NCI-H2107 treated with DMSO at 0.1 percent for 48 hours (cell line): ENCODE data around the gene PIK3IP1.

ENCODE experiments used
- DNase-seq: peaks from one replicate; lab custom pipeline; 2025; ENCODE audit not compliant: unreplicated experiment; lab: John Stamatoyannopoulos, UW

PIK3IP1 gene

GRCh38 chr22:31313366-31314147 lies 21.3 kb upstream of the PIK3IP1 start:
- DNase-seq: peak; percentile 41

- DNase-seq: no peak
Measured at GRCh38 chr22:31308181-31308580, 15.9 kb upstream of the PIK3IP1 start.

GRCh38 chr22:31305194-31305593 lies 12.9 kb upstream of the PIK3IP1 start:
- no peak for DNase-seq

GRCh38 chr22:31302537-31302936 lies 10.2 kb upstream of the PIK3IP1 start:
- DNase-seq: no peak

- peak; percentile 42 for DNase-seq
Measured at GRCh38 chr22:31302006-31302405, 9.7 kb upstream of the PIK3IP1 start.

GRCh38 chr22:31300896-31301295 lies 8.6 kb upstream of the PIK3IP1 start:
- no peak for DNase-seq

- no peak for DNase-seq
Measured at GRCh38 chr22:31295831-31296657, 3.8 kb upstream of the PIK3IP1 start.

- no peak for DNase-seq
Measured at GRCh38 chr22:31295360-31295759, 3.1 kb upstream of the PIK3IP1 start.

- no peak for DNase-seq
Measured at GRCh38 chr22:31291481-31292235, 630 bp downstream of the PIK3IP1 start.

GRCh38 chr22:31290494-31291471 lies 1.5 kb downstream of the PIK3IP1 start:
- DNase-seq: peak; percentile 19

- peak; percentile 17 for DNase-seq
Measured at GRCh38 chr22:31289344-31289743, 2.9 kb downstream of the PIK3IP1 start.

GRCh38 chr22:31288496-31289240 lies 3.6 kb downstream of the PIK3IP1 start:
- DNase-seq: no peak

GRCh38 chr22:31287818-31288495 lies 4.3 kb downstream of the PIK3IP1 start:
- DNase-seq: no peak

GRCh38 chr22:31286360-31287255 lies 5.7 kb downstream of the PIK3IP1 start:
- DNase-seq: no peak

GRCh38 chr22:31284281-31285155 lies 7.8 kb downstream of the PIK3IP1 start:
- peak; percentile 54 for DNase-seq

GRCh38 chr22:31282748-31283468 lies 9.4 kb downstream of the PIK3IP1 start:
- DNase-seq: no peak
